Measurements from ENCODE around the gene SLC35F5. TPM values are rescaled to one million over a fixed set of nuclear protein-coding genes. Genes with fewer than 3 reads are reported as not detected.

SLC35F5 gene
- total and polyA plus RNA-seq, 2 of the 13 experiments (the other 11 are each of a cell fraction or from before 2014, with no cell fraction given), result 139 to 174 TPM

- no peak for TF ChIP-seq ZNF569 (CRISPR knock-in tag; IDR thresholded peaks at IDR 0.05; ENCODE audit: borderline replicate concordance)
Measured at GRCh38 chr2:113796592-113797175, 40.2 kb upstream of the SLC35F5 start (continued).

DNA sequence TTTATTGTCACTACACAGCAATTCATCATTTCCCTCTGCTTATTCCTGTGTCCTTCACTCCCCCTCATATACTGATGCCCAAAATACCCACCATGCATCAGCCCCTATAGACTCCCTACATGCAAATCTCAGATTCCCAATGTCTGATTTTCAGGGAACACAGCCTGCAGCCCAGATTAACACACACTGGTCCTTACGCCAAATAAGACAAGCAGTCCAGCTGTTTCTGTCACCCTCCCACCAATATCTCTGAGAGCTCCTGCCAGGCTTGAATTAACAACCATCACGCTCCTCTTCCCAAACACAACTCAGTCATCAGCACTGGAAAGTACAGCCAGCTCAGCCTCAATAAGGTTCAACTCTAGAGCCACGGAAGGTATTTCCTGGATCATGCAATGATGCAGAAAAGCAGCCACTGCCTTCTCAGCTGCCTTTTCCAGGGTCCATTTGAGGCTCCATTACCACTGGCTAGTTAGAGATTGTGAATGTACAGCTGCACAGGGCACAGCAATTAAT is 39.0 kb upstream of the SLC35F5 start:
- Histone ChIP-seq H3K36me3 (replicated peaks in 1 of 2; ENCODE audit: control insufficient read depth in 1 of 2, insufficient read depth in 2 of 2, low read length in 2 of 2) (no peaks in the 10 kb centered on the region), H2AFZ (ENCODE audit: low read length) (no peak overlapping the region), H3K9me3 (ENCODE audit: low read length) (no peaks in the 10 kb centered on the region), H3K27ac (ENCODE audit: extremely low read length, insufficient read depth, low read length) (no peak overlapping the region), H3K9ac (ENCODE audit: insufficient read depth, low read depth, low read length) (no peak overlapping the region), H3K4me3 (replicated peaks in 1 of 3; ENCODE audit: insufficient read depth in 1 of 3, low read depth in 2 of 3, low read length in 3 of 3) (no peak overlapping the region), H3K79me2 (ENCODE audit: insufficient read depth, low read length) (no peaks in the 10 kb centered on the region), H3K4me2 (ENCODE audit: low read depth, low read length) (no peak overlapping the region), H3K4me1 (ENCODE audit: insufficient read depth, low read length) (peaks cover 21% of the 10 kb centered on the region), H4K20me1 (ENCODE audit: insufficient read depth, low read length) (no peaks in the 10 kb centered on the region), H3K27me3 (ENCODE audit: control insufficient read depth in 1 of 2, insufficient read depth in 2 of 2, low read length in 2 of 2) (0 out of 5 replicates have a peak, but pooled peaks cover 0 to 4% of the 10 kb centered on the region in 2 experiments)
- no TSS peak for BruUV-seq (replicated peaks)
- TF ChIP-seq DPF2 (CRISPR knock-in tag; IDR thresholded peaks at IDR 0.05; ENCODE audit: borderline replicate concordance, low read depth), result no peak
- TF ChIP-seq TGIF2 (CRISPR knock-in tag; IDR thresholded peaks at IDR 0.05), result 0 out of 2 replicates have a peak, but pooled peaks have one; percentile 6
- 0 out of 2 replicates have a peak, but pooled peaks have one; percentile 25 for TF ChIP-seq ARID2 (CRISPR knock-in tag; IDR thresholded peaks at IDR 0.05; ENCODE audit: borderline replicate concordance)
- TF ChIP-seq ZNF598 (CRISPR knock-in tag; IDR thresholded peaks at IDR 0.05; ENCODE audit: borderline replicate concordance), result 0 out of 2 replicates have a peak, but pooled peaks have one; percentile 29
- TF ChIP-seq, protein P1, sequence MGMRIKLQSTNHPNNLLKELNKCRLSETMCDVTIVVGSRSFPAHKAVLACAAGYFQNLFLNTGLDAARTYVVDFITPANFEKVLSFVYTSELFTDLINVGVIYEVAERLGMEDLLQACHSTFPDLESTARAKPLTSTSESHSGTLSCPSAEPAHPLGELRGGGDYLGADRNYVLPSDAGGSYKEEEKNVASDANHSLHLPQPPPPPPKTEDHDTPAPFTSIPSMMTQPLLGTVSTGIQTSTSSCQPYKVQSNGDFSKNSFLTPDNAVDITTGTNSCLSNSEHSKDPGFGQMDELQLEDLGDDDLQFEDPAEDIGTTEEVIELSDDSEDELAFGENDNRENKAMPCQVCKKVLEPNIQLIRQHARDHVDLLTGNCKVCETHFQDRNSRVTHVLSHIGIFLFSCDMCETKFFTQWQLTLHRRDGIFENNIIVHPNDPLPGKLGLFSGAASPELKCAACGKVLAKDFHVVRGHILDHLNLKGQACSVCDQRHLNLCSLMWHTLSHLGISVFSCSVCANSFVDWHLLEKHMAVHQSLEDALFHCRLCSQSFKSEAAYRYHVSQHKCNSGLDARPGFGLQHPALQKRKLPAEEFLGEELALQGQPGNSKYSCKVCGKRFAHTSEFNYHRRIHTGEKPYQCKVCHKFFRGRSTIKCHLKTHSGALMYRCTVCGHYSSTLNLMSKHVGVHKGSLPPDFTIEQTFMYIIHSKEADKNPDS (CRISPR knock-in tag; IDR thresholded peaks at IDR 0.05), result no peak
- TF ChIP-seq NR2C2 (CRISPR knock-in tag; IDR thresholded peaks at IDR 0.05; ENCODE audit: borderline replicate concordance), result no peak
- TF ChIP-seq GFI1 (CRISPR knock-in tag; IDR thresholded peaks at IDR 0.05; ENCODE audit: borderline replicate concordance), result no peak
- no peak for TF ChIP-seq GATA4 (IDR thresholded peaks at IDR 0.05; ENCODE audit: borderline replicate concordance, low read depth)
- TF ChIP-seq ELF3 (CRISPR knock-in tag; IDR thresholded peaks at IDR 0.05), result no peak
- no peak for TF ChIP-seq ZNF136 (CRISPR knock-in tag; IDR thresholded peaks at IDR 0.05; ENCODE audit: low read depth)
- in situ Hi-C loops (cut with HindIII; ENCODE audit: extremely low pct_ligation_motif_present, low pct_unique_long_range_greater_than_20kb), result no loop called here
- POLR2A ChIA-PET, result interaction anchor here (1.0 to 1.4 kb wide), 4 partner anchors 23 to 94 kb away, joined by 3 to 6 read pairs (median 4); partner anchors contain the start of genes ACTR3 and SLC35F5
- CTCF ChIA-PET (ENCODE audit: low intra/inter-chr PET ratio, low total read pairs), result no interaction called here
- DNase-seq (ENCODE audit: low spot score) (no peak), ATAC-seq (no peak), FAIRE-seq (no peak)
- intact Hi-C loops (cut with micrococcal nuclease; ENCODE audit: unreplicated experiment), result loop anchor here (1.0 kb wide), 1 partner anchor 39 kb away; the partner anchor contains the start of gene SLC35F5
- WGBS (ENCODE audit: low lambda C conversion rate), result 61% methylated on average over 3 of the region's 3 CpGs
